MM.1S (cell line): Measurements from ENCODE around the gene LPCAT1.

Experiments
- DNase-seq: peaks from one replicate; pipeline ENCODE4 v3.0.0-alpha.2; 2015
- H2AFZ ChIP-seq: fragments of 300-600 bp; sonication (generic); 2 replicates; pipeline ENCODE4 v1.6.0; 2016; ENCODE audit warnings: antibody characterized with exemption, low read length
- H3F3A ChIP-seq: fragments of 300-600 bp; sonication (generic); 2 replicates; pipeline ENCODE4 v1.6.1; 2016; ENCODE audit warnings: mild to moderate bottlenecking, antibody characterized with exemption, low read length, moderate library complexity, mixed read lengths; ENCODE audit not compliant: insufficient read depth
- H3K27ac ChIP-seq: fragments of 300-600 bp; sonication (generic); 2 replicates; pipeline ENCODE4 v1.5.1; 2016; ENCODE audit warnings: mild to moderate bottlenecking, low read length
- H3K27me3 ChIP-seq: fragments of 300-600 bp; sonication (generic); replicated peaks from 2 replicates; pipeline ENCODE4 v1.6.0; 2016; ENCODE audit warnings: low read length; ENCODE audit not compliant: insufficient read depth
- H3K36me3 ChIP-seq: fragments of 300-600 bp; sonication (generic); replicated peaks from 2 replicates; pipeline ENCODE4 v1.6.1; 2016; ENCODE audit warnings: mild to moderate bottlenecking, low read length, mixed read lengths; ENCODE audit not compliant: insufficient read depth
- H3K4me1 ChIP-seq: fragments of 300-600 bp; sonication (generic); 2 replicates; pipeline ENCODE4 v1.6.1; 2016; ENCODE audit warnings: low read length, mixed read lengths
- H3K4me2 ChIP-seq: fragments of 300-600 bp; sonication (generic); 2 replicates; pipeline ENCODE4 v1.6.0; 2016; ENCODE audit warnings: low read depth, low read length
- H3K4me3 ChIP-seq: fragments of 300-600 bp; sonication (generic); 2 replicates; pipeline ENCODE4 v1.5.1; 2016; ENCODE audit warnings: low read length, mixed read lengths
- H3K79me2 ChIP-seq: fragments of 300-600 bp; sonication (generic); 2 replicates; pipeline ENCODE4 v1.6.1; 2016; ENCODE audit warnings: mixed run types, low read length, mixed read lengths
- H3K9ac ChIP-seq: fragments of 300-600 bp; sonication (generic); 2 replicates; pipeline ENCODE4 v1.6.1; 2016; ENCODE audit warnings: low read length, mixed read lengths
- H3K9me2 ChIP-seq: fragments of 300-600 bp; sonication (generic); replicated peaks from 2 replicates; pipeline ENCODE4 v1.6.1; 2016; ENCODE audit warnings: mild to moderate bottlenecking, low read length, mixed read lengths; ENCODE audit not compliant: insufficient read depth
- H3K9me3 ChIP-seq: fragments of 300-600 bp; sonication (generic); replicated peaks from 2 replicates; pipeline ENCODE4 v1.6.1; 2016; ENCODE audit warnings: mild to moderate bottlenecking, low read length, mixed read lengths; ENCODE audit not compliant: insufficient read depth
- H4K20me1 ChIP-seq: fragments of 300-600 bp; sonication (generic); 2 replicates; pipeline ENCODE4 v1.6.1; 2016; ENCODE audit warnings: mild to moderate bottlenecking, low read length, moderate library complexity, mixed read lengths; ENCODE audit not compliant: insufficient read depth
- EZH2 ChIP-seq: fragments of 300-600 bp; sonication (generic); optimal IDR thresholded peaks from 2 replicates; pipeline ENCODE3; 2017; ENCODE audit warnings: low read depth, mild to moderate bottlenecking, antibody characterized with exemption, low read length, mixed read lengths
- EZH2phosphoT487 ChIP-seq: fragments of 300-600 bp; sonication (generic); IDR thresholded peaks from 2 replicates; pipeline ENCODE4 v1.6.1; 2018; ENCODE audit warnings: antibody characterized with exemption, low read length
- TF ChIP-seq, protein P1 (sequence below): fragments of 300-600 bp; sonication (generic); IDR thresholded peaks from 2 replicates; pipeline ENCODE4 v1.5.1; 2016; ENCODE audit warnings: antibody characterized with exemption, low read length, mixed read lengths

LPCAT1 gene

GRCh38 chr5:1519631-1520210 lies 4.0 kb downstream of the LPCAT1 start:
- peaks cover 42% of the 10 kb centered on the region for H3K4me1 ChIP-seq
- no peaks in the 10 kb centered on the region; the same call in 1 of the 2 replicates for H4K20me1 ChIP-seq
- peaks cover 86% of the 10 kb centered on the region for H3K79me2 ChIP-seq
- H3K27ac ChIP-seq = no peak overlapping the region
- TF ChIP-seq EZH2 (no peak), EZH2phosphoT487 (no peak)
- TF ChIP-seq, protein P1, sequence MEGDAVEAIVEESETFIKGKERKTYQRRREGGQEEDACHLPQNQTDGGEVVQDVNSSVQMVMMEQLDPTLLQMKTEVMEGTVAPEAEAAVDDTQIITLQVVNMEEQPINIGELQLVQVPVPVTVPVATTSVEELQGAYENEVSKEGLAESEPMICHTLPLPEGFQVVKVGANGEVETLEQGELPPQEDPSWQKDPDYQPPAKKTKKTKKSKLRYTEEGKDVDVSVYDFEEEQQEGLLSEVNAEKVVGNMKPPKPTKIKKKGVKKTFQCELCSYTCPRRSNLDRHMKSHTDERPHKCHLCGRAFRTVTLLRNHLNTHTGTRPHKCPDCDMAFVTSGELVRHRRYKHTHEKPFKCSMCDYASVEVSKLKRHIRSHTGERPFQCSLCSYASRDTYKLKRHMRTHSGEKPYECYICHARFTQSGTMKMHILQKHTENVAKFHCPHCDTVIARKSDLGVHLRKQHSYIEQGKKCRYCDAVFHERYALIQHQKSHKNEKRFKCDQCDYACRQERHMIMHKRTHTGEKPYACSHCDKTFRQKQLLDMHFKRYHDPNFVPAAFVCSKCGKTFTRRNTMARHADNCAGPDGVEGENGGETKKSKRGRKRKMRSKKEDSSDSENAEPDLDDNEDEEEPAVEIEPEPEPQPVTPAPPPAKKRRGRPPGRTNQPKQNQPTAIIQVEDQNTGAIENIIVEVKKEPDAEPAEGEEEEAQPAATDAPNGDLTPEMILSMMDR = no peak
- no peaks in the 10 kb centered on the region for H3K9me2 ChIP-seq
- no peak overlapping the region for H3K4me2 ChIP-seq
- no peak overlapping the region for H3K9ac ChIP-seq
- H3F3A ChIP-seq = no peaks in the 10 kb centered on the region
- no peak overlapping the region for H3K4me3 ChIP-seq
- no peak for DNase-seq
- H2AFZ ChIP-seq = no peak overlapping the region
- H3K9me3 ChIP-seq = no peaks in the 10 kb centered on the region
- peaks cover 31% of the 10 kb centered on the region for H3K36me3 ChIP-seq
- no peaks in the 10 kb centered on the region for H3K27me3 ChIP-seq

DNA sequence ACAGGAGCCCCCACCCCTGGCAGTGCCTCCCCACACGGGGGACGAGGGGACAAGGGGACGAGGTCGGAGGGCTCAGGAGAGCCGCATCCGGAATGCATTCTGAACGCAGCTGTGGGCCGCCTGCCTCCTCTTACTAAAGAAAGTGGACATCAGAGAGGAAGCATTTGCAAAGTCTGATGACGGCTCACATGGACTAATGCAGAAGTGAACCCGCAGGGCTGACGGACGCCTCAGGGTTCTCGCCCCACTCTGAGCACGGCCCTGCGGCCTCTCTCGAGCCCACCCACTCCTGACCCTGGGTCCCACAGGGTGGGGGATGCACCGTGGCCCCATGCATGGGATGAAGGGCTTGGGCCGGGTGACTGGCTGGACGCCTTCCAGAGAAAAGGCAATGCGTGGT lies 5.9 kb downstream of the LPCAT1 start:
- no peak overlapping the region for H3K4me3 ChIP-seq
- H3K79me2 ChIP-seq = peaks cover 99% of the 10 kb centered on the region
- peaks cover 31% of the 10 kb centered on the region for H3K36me3 ChIP-seq
- no peaks in the 10 kb centered on the region for H3K9me3 ChIP-seq
- DNase-seq = no peak
- no peak overlapping the region for H3K27ac ChIP-seq
- TF ChIP-seq, protein P1 = no peak
- TF ChIP-seq EZH2phosphoT487 (no peak), EZH2 (no peak)
- H3K4me1 ChIP-seq = peaks cover 55% of the 10 kb centered on the region
- no peak overlapping the region for H3K4me2 ChIP-seq
- no peaks in the 10 kb centered on the region; the same call in 1 of the 2 replicates for H4K20me1 ChIP-seq
- H2AFZ ChIP-seq = no peak overlapping the region
- H3K9ac ChIP-seq = no peak overlapping the region
- H3K27me3 ChIP-seq = no peaks in the 10 kb centered on the region
- H3K9me2 ChIP-seq = no peaks in the 10 kb centered on the region
- H3F3A ChIP-seq = peaks cover 15% of the 10 kb centered on the region

GRCh38 chr5:1516615-1517601 lies 6.9 kb downstream of the LPCAT1 start:
- TF ChIP-seq, protein P1 = no peak
- TF ChIP-seq EZH2phosphoT487 (no peak), EZH2 (no peak)
- Histone ChIP-seq H2AFZ (no peak overlapping the region), H3K36me3 (peaks cover 31% of the 10 kb centered on the region), H3K4me3 (no peak overlapping the region), H3K27ac (peak overlapping the region; percentile 31; the same call in 1 of the 2 replicates), H3K9me3 (no peaks in the 10 kb centered on the region), H3K79me2 (peaks cover 98% of the 10 kb centered on the region), H3F3A (peaks cover 22% of the 10 kb centered on the region), H4K20me1 (no peaks in the 10 kb centered on the region; the same call in 1 of the 2 replicates), H3K4me2 (no peak overlapping the region), H3K27me3 (no peaks in the 10 kb centered on the region), H3K9me2 (no peaks in the 10 kb centered on the region), H3K9ac (no peak overlapping the region), H3K4me1 (peaks cover 60% of the 10 kb centered on the region)
- no peak for DNase-seq
